Epithelial cell of proximal tubule (primary cell): ENCODE measurements around the gene SSX4B. TPM values are rescaled to one million over a fixed set of nuclear protein-coding genes. Genes with fewer than 3 reads are reported as not detected.
"Not testable (repeated sequence)": the region's sequence is repeated elsewhere in the genome, so short reads cannot be mapped to it uniquely, and the experiment has no call there.

Experiments used
- DNase-seq: peaks from one replicate; pipeline ENCODE4 v3.0.0-alpha.2; 2011; ENCODE audit warnings: low read depth
- H3K4me3 ChIP-seq: 2 replicates; pipeline ENCODE4 v1.5.1; 2011; ENCODE audit warnings: low read depth, mild to moderate bottlenecking, low read length
- CTCF ChIP-seq: conservative IDR thresholded peaks from 2 replicates; pipeline ENCODE4 v1.5.1; 2012; ENCODE audit warnings: low read depth, mild to moderate bottlenecking, low read length
- total RNA-seq: library from RNA; depleted of rRNA; stranded (reverse); fragments of >200 nt; gene quantifications from 2 replicates; pipeline ENCODE4 v1.2.3, GENCODE V29; 2015

Gene SSX4B, protein sequence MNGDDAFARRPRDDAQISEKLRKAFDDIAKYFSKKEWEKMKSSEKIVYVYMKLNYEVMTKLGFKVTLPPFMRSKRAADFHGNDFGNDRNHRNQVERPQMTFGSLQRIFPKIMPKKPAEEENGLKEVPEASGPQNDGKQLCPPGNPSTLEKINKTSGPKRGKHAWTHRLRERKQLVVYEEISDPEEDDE
- not detected in 2 replicates for total RNA-seq

DNA sequence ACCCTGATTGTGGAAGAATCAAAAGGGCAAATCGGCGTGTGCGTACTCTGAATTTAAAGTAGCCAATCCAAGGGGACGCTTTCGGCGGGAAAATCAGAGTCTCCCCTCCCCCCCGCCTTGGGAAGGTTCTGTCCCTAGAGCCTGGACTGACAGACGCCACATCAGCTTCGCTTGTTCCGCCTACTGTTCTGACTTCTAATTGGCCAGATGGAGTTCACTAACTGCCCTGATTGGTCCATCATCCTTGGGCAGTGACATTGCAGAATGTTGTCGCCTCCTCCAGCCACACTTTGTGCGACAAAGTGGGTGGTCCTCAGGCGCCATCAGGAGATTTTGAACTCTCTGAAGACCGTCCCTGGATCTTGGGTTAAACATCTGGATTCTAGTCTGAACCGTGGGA is at the start of gene SSX4B:
SSX4B (minus strand) TSS at position 101 of the 400 bp plus-strand sequence. CDS start 588 bp downstream, outside the sequence.
- H3K4me3 ChIP-seq, DNase-seq: not testable (repeated sequence)

- no peak for TF ChIP-seq CTCF
- no peak overlapping the region for H3K4me3 ChIP-seq
- no peak for DNase-seq
These were observed 48.8 kb upstream of the SSX4B start for GRCh38 chrX:48460606-48461005.

DNA sequence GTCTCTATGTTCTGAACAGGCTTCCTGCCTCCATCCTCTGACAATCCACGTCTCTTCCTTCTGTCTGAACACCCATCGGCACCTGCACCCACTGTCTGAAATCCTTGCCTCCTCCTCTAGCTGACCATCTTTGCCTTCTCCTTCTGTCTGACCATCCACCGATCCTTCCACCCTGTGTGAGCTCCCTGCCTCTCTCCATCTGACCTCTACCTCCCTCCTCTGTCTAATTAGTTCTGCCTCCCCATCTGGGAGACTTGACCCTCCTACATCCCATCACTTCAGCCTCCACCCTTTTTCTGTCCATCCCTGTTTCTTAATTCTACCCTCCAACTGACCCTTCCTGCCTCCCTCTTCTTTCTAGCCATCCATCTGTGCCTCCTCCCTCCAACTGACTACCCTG is 48.3 kb upstream of the SSX4B start:
- no peak for DNase-seq
- no peak overlapping the region for H3K4me3 ChIP-seq
- TF ChIP-seq CTCF, result no peak

GRCh38 chrX:48459483-48459882 is 47.7 kb upstream of the SSX4B start:
- DNase-seq, result no peak
- no peak overlapping the region for H3K4me3 ChIP-seq
- no peak for TF ChIP-seq CTCF

- H3K4me3 ChIP-seq, result no peak overlapping the region
- DNase-seq, result no peak
- no peak for TF ChIP-seq CTCF
These were observed 47.0 kb upstream of the SSX4B start for GRCh38 chrX:48458711-48459110.

GRCh38 chrX:48456628-48457331 is 45.0 kb upstream of the SSX4B start:
- H3K4me3 ChIP-seq, result no peak overlapping the region
- no peak for TF ChIP-seq CTCF
- DNase-seq, result no peak

GRCh38 chrX:48451708-48452107 is 39.9 kb upstream of the SSX4B start:
- H3K4me3 ChIP-seq, result no peak overlapping the region
- TF ChIP-seq CTCF, result no peak
- DNase-seq, result no peak
